Measurements from ENCODE around the gene SPATA13.

DNA sequence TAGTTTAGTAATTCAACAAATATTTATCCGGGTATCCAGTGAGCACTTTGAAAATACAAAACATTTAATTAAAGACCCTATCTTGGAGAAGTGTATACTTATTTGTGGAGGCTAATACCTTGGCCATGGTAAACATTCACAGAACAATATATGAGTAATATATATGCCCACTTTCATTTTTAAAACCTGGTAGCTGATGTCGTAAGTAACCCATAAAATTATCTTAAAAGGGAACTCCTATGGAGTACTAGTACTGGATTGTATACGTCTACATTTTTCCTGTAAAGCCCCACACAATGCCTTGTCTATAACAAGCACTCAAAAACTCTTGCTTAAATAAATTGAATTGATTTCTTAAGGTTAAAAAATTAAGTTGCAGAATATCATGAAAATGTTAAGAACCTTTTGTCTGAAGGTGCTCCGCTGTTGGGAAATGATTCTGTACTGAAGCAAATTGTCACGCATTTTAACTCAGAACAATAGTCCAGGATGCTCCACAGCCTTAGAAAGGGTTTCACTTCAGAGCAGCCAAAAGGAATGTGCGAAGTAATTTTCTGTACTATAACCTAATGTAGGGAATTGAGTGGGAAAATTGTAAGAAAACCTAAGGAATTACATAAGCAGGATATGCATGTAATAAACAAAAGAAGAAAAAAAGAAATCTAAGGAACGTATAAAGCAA is 90.0 kb downstream of the SPATA13 start:
- TF ChIP-seq CTCF (conservative IDR thresholded peaks at IDR 0.05 in 1 of 2, IDR thresholded peaks at IDR 0.05 in 1 of 2; ENCODE audit: extremely low read depth in 1 of 2, insufficient read depth in 1 of 2, low read depth in 1 of 2, low read length in 2 of 2) (no peak), EZH2 (IDR thresholded peaks at IDR 0.05; ENCODE audit: borderline replicate concordance, low read length) (no peak)
